Measurements from ENCODE around the gene CDK18. TPM values are rescaled to one million over a fixed set of nuclear protein-coding genes. Genes with fewer than 3 reads are reported as not detected.

CDK18 gene
- total and polyA plus RNA-seq, 10 of the 15 experiments (the other 5 are each of a cell fraction or from before 2014, with no cell fraction given) = 0.13 to 4.4 (median 0.52) TPM; not detected in 2

- TF ChIP-seq, protein P1, sequence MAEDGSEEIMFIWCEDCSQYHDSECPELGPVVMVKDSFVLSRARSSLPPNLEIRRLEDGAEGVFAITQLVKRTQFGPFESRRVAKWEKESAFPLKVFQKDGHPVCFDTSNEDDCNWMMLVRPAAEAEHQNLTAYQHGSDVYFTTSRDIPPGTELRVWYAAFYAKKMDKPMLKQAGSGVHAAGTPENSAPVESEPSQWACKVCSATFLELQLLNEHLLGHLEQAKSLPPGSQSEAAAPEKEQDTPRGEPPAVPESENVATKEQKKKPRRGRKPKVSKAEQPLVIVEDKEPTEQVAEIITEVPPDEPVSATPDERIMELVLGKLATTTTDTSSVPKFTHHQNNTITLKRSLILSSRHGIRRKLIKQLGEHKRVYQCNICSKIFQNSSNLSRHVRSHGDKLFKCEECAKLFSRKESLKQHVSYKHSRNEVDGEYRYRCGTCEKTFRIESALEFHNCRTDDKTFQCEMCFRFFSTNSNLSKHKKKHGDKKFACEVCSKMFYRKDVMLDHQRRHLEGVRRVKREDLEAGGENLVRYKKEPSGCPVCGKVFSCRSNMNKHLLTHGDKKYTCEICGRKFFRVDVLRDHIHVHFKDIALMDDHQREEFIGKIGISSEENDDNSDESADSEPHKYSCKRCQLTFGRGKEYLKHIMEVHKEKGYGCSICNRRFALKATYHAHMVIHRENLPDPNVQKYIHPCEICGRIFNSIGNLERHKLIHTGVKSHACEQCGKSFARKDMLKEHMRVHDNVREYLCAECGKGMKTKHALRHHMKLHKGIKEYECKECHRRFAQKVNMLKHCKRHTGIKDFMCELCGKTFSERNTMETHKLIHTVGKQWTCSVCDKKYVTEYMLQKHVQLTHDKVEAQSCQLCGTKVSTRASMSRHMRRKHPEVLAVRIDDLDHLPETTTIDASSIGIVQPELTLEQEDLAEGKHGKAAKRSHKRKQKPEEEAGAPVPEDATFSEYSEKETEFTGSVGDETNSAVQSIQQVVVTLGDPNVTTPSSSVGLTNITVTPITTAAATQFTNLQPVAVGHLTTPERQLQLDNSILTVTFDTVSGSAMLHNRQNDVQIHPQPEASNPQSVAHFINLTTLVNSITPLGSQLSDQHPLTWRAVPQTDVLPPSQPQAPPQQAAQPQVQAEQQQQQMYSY (CRISPR knock-in tag; IDR thresholded peaks at IDR 0.05) = no peak
- no peak for TF ChIP-seq DPF2 (IDR thresholded peaks at IDR 0.05)
- TF ChIP-seq YBX1 (IDR thresholded peaks at IDR 0.05) = no peak
- no peak for TF ChIP-seq RELA (IDR thresholded peaks at IDR 0.05; ENCODE audit: borderline replicate concordance, partially characterized antibody)
- TF ChIP-seq MXI1 (IDR thresholded peaks at IDR 0.05; ENCODE audit: low read depth, low read length) = no peak
- TF ChIP-seq WRNIP1 (IDR thresholded peaks at IDR 0.05; ENCODE audit: borderline replicate concordance, low read depth, low read length) = no peak
- no peak for TF ChIP-seq MYC (IDR thresholded peaks at IDR 0.05; ENCODE audit: insufficient read depth, insufficient read length, insufficient replicate concordance, low read length, severe bottlenecking)
- TF ChIP-seq, protein P2, sequence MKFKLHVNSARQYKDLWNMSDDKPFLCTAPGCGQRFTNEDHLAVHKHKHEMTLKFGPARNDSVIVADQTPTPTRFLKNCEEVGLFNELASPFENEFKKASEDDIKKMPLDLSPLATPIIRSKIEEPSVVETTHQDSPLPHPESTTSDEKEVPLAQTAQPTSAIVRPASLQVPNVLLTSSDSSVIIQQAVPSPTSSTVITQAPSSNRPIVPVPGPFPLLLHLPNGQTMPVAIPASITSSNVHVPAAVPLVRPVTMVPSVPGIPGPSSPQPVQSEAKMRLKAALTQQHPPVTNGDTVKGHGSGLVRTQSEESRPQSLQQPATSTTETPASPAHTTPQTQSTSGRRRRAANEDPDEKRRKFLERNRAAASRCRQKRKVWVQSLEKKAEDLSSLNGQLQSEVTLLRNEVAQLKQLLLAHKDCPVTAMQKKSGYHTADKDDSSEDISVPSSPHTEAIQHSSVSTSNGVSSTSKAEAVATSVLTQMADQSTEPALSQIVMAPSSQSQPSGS (IDR thresholded peaks at IDR 0.05; ENCODE audit: low read length) = no peak
- no peak for TF ChIP-seq TCF12 (IDR thresholded peaks at IDR 0.05; ENCODE audit: low read depth, low read length)
- no peak for TF ChIP-seq SREBF2 (IDR thresholded peaks at IDR 0.05; ENCODE audit: low read length)
Observed at GRCh38 chr1:205523261-205523890, 18.9 kb downstream of the CDK18 start (continued).

Data from GM12878 (cell line).